GM23338 (cell line): Measurements from ENCODE around the gene CT45A5. TPM values are rescaled to one million over a fixed set of nuclear protein-coding genes. Genes with fewer than 3 reads are reported as not detected.
"Not testable (repeated sequence)": the region's sequence is repeated elsewhere in the genome, so short reads cannot be mapped to it uniquely, and the experiment has no call there.

Experiments used
- ATAC-seq: fragments of 200-7000 bp; cut with Tn5 transposase; 3 replicates; pipeline ENCODE4 v1.9.1; 2020
- DNase-seq: peaks from one replicate; pipeline ENCODE4 v3.0.0-alpha.2; 2015; ENCODE audit warnings: low spot score
- H2AFZ ChIP-seq: fragments of 200-600 bp; sonication (generic); 2 replicates; pipeline ENCODE4 v1.8.0; 2016; ENCODE audit warnings: antibody characterized with exemption, mild to moderate bottlenecking, moderate library complexity
- H3F3A ChIP-seq: fragments of 200-600 bp; sonication (generic); replicated peaks from 2 replicates; pipeline ENCODE4 v1.8.0; 2017; ENCODE audit warnings: antibody characterized with exemption, mixed run types, low read depth
- H3K27ac ChIP-seq: fragments of 200-600 bp; sonication (generic); 2 replicates; pipeline ENCODE4 v1.6.1; 2016; ENCODE audit warnings: low read depth
- H3K27me3 ChIP-seq: fragments of 200-600 bp; sonication (generic); 2 replicates; pipeline ENCODE4 v1.8.0; 2016; ENCODE audit warnings: mild to moderate bottlenecking, mixed run types, moderate library complexity; ENCODE audit not compliant: insufficient read depth
- H3K36me3 ChIP-seq: fragments of 200-600 bp; sonication (generic); 2 replicates; pipeline ENCODE4 v1.8.0; 2016; ENCODE audit warnings: mild to moderate bottlenecking; ENCODE audit not compliant: insufficient read depth
- H3K4me1 ChIP-seq: fragments of 200-600 bp; sonication (generic); 2 replicates; pipeline ENCODE4 v1.8.0; 2016; ENCODE audit warnings: mild to moderate bottlenecking, moderate library complexity; ENCODE audit not compliant: insufficient read depth
- H3K4me2 ChIP-seq: fragments of 200-600 bp; sonication (generic); 2 replicates; pipeline ENCODE4 v1.7.1; 2017; ENCODE audit warnings: mixed run types
- H3K4me3 ChIP-seq: fragments of 200-600 bp; sonication (generic); 2 replicates; pipeline ENCODE4 v1.6.1; 2016; ENCODE audit warnings: mixed run types
- H3K79me2 ChIP-seq: fragments of 200-600 bp; sonication (generic); replicated peaks from 2 replicates; pipeline ENCODE4 v1.8.0; 2017; ENCODE audit warnings: mild to moderate bottlenecking; ENCODE audit not compliant: insufficient read depth
- H3K9me2 ChIP-seq: fragments of 200-600 bp; sonication (generic); 2 replicates; pipeline ENCODE4 v1.8.0; 2017; ENCODE audit not compliant: insufficient read depth
- H4K20me1 ChIP-seq: fragments of 200-600 bp; sonication (generic); replicated peaks from 2 replicates; pipeline ENCODE4 v1.8.0; 2017; ENCODE audit warnings: mild to moderate bottlenecking; ENCODE audit not compliant: insufficient read depth
- H3K27ac Mint-ChIP-seq: 2 replicates; pipeline ENCODE4 v1.8.0; 2020; ENCODE audit warnings: inconsistent platforms, mild to moderate bottlenecking, moderate library complexity, mixed read lengths
- H3K27me3 Mint-ChIP-seq: 3 replicates; pipeline ENCODE4 v1.8.0; 2022; ENCODE audit warnings: low read depth, mild to moderate bottlenecking, moderate library complexity, mixed read lengths, inconsistent platforms; ENCODE audit not compliant: insufficient read depth, poor library complexity
- H3K36me3 Mint-ChIP-seq: 3 replicates; pipeline ENCODE4 v1.8.0; 2021; ENCODE audit warnings: low read depth, mild to moderate bottlenecking, inconsistent platforms, moderate library complexity, mixed read lengths
- H3K4me1 Mint-ChIP-seq: 3 replicates; pipeline ENCODE4 v1.8.0; 2020; ENCODE audit warnings: mild to moderate bottlenecking, inconsistent platforms, mixed read lengths
- H3K4me3 Mint-ChIP-seq: 3 replicates; pipeline ENCODE4 v1.8.0; 2021; ENCODE audit warnings: moderate library complexity, mild to moderate bottlenecking, inconsistent platforms, mixed read lengths
- H3K9me3 Mint-ChIP-seq: 3 replicates; pipeline ENCODE4 v1.8.0; 2020; ENCODE audit warnings: moderate library complexity, mild to moderate bottlenecking, inconsistent platforms, mixed read lengths
- long read RNA-seq: library from polyadenylated mRNA; unstranded; transcript quantifications from one replicate; pipeline ENCODE4 v2.0.0, GENCODE V29; 2020; ENCODE audit not compliant: unreplicated experiment
- polyA plus RNA-seq: library from polyadenylated mRNA; unstranded; fragments of >200 nt; fragmentation: Nextera tagmentation; extraction: Ambion mirVana; gene quantifications from 2 replicates; pipeline ENCODE4 v1.2.1, GENCODE V29; 2016
- total RNA-seq: library from RNA; depleted of rRNA; stranded (reverse); fragments of >200 nt; shearing (Covaris generic); gene quantifications from 2 replicates; pipeline ENCODE4 v1.2.3, GENCODE V29; 2014; rRNA removed

Gene CT45A5
- not detected in 2 replicates for total RNA-seq
- not detected in 2 replicates for polyA plus RNA-seq
- long read RNA-seq, result 0 reads

GRCh38 chrX:135785403-135785802, at the start of gene CT45A5:
TSS of gene CT45A5 (minus strand) at chrX:135785503. CDS start at chrX:135781729, 3,774 bp downstream.
- not testable (repeated sequence) for H3K4me3 ChIP-seq, ATAC-seq, H3K4me2 ChIP-seq, H3K27me3 Mint-ChIP-seq, H3K27ac Mint-ChIP-seq, H3K27me3 ChIP-seq, H3K9me3 Mint-ChIP-seq, H3F3A ChIP-seq, H3K4me3 Mint-ChIP-seq, H3K79me2 ChIP-seq, DNase-seq, H3K9me2 ChIP-seq, H2AFZ ChIP-seq, H3K27ac ChIP-seq, H3K36me3 ChIP-seq, H3K36me3 Mint-ChIP-seq, H3K4me1 Mint-ChIP-seq, H4K20me1 ChIP-seq, H3K4me1 ChIP-seq

GRCh38 chrX:135819912-135820311, 34.6 kb upstream of the CT45A5 start, which contains the start of gene CT45A2:
TSS of gene CT45A2 (minus strand) at chrX:135820012. CDS start at chrX:135816265, 3,747 bp downstream.
- not testable (repeated sequence) for H3K4me1 ChIP-seq, H3K9me3 Mint-ChIP-seq, H3K27me3 ChIP-seq, H4K20me1 ChIP-seq, H3K4me3 Mint-ChIP-seq, H2AFZ ChIP-seq, H3K4me3 ChIP-seq, H3K27ac ChIP-seq, H3K4me2 ChIP-seq, H3F3A ChIP-seq, H3K36me3 ChIP-seq, ATAC-seq, DNase-seq, H3K9me2 ChIP-seq, H3K79me2 ChIP-seq, H3K36me3 Mint-ChIP-seq, H3K27ac Mint-ChIP-seq, H3K27me3 Mint-ChIP-seq, H3K4me1 Mint-ChIP-seq

- not testable (repeated sequence) for H3K4me3 Mint-ChIP-seq
Observed at GRCh38 chrX:135802687-135803086, 17.4 kb upstream of the CT45A5 start, which contains the start of gene CT45A6. TSS of gene CT45A6 (minus strand) at chrX:135802787. CDS start at chrX:135798993, 3,794 bp downstream.

DNA sequence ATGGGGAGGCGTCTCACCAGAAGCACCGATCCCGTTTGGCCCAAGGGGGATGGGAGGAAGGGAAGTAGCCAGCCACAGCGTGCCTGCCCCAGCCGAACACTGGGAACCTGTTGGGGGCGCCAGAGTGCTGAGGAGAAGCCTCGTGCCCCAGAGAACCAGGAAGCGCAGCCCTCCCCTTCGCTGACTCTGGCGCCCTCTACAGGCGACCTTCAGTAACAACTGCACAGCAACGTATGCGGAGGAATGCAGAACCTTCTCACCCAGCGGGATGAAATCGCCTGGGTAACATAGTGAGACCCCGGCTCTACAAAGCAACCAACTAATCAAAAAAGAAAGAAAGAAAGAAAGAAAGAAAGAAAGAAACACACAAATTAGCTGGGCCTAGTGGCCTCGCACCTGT, 17.2 kb downstream of the CT45A5 start, which contains the start of gene CT45A3:
CT45A3 (minus strand) TSS at position 101 of the 400 bp plus-strand sequence. CDS start 3,747 bp downstream, outside the sequence.
- not testable (repeated sequence) for H3K4me1 ChIP-seq, H3K27me3 Mint-ChIP-seq, H3K4me2 ChIP-seq, H3K4me3 ChIP-seq, H3K36me3 ChIP-seq, H3F3A ChIP-seq, H3K4me3 Mint-ChIP-seq, H3K9me3 Mint-ChIP-seq, H3K27ac Mint-ChIP-seq, H4K20me1 ChIP-seq, H3K9me2 ChIP-seq, H3K79me2 ChIP-seq, H3K36me3 Mint-ChIP-seq, DNase-seq, H3K27me3 ChIP-seq, H3K27ac ChIP-seq, ATAC-seq, H3K4me1 Mint-ChIP-seq, H2AFZ ChIP-seq

More at GRCh38 chrX:135802687-135803086, 17.4 kb upstream of the CT45A5 start, which contains the start of gene CT45A6:
- H2AFZ ChIP-seq, H3F3A ChIP-seq, ATAC-seq, H3K27ac ChIP-seq, H3K9me3 Mint-ChIP-seq, H3K27me3 ChIP-seq, H3K9me2 ChIP-seq, H3K27me3 Mint-ChIP-seq, H3K4me3 ChIP-seq, H3K4me1 Mint-ChIP-seq, H4K20me1 ChIP-seq, DNase-seq, H3K27ac Mint-ChIP-seq, H3K4me2 ChIP-seq, H3K36me3 ChIP-seq, H3K36me3 Mint-ChIP-seq, H3K79me2 ChIP-seq, H3K4me1 ChIP-seq: not testable (repeated sequence)

GRCh38 chrX:135744739-135745138, 40.6 kb downstream of the CT45A5 start:
- H3K4me3 ChIP-seq, H3K27ac ChIP-seq, H3K9me2 ChIP-seq, H3K27me3 Mint-ChIP-seq, H4K20me1 ChIP-seq, H3K79me2 ChIP-seq, H3K4me1 Mint-ChIP-seq, H3K27ac Mint-ChIP-seq, H3K4me2 ChIP-seq, H3K36me3 ChIP-seq, H3K27me3 ChIP-seq, ATAC-seq, DNase-seq, H3K4me3 Mint-ChIP-seq, H3F3A ChIP-seq, H3K4me1 ChIP-seq, H2AFZ ChIP-seq, H3K36me3 Mint-ChIP-seq: not testable (repeated sequence)
- peaks cover 12% of the 10 kb centered on the region; the same call in 2 of the 3 replicates for H3K9me3 Mint-ChIP-seq
